Activated CD8-positive, alpha-beta memory T cell treated with anti-CD3 and anti-CD28 coated beads, Interleukin-2, amount 50 U/mL, for 1 hour (primary cell): ENCODE results near the gene NDUFV1.
"Not testable (repeated sequence)": the region's sequence is repeated elsewhere in the genome, so short reads cannot be mapped to it uniquely, and the experiment has no call there.

Source experiments
- DNase-seq: peaks from one replicate; pipeline ENCODE4 v3.0.0-alpha.2; 2020; ENCODE audit errors: extremely low read depth

The NDUFV1 gene

DNA sequence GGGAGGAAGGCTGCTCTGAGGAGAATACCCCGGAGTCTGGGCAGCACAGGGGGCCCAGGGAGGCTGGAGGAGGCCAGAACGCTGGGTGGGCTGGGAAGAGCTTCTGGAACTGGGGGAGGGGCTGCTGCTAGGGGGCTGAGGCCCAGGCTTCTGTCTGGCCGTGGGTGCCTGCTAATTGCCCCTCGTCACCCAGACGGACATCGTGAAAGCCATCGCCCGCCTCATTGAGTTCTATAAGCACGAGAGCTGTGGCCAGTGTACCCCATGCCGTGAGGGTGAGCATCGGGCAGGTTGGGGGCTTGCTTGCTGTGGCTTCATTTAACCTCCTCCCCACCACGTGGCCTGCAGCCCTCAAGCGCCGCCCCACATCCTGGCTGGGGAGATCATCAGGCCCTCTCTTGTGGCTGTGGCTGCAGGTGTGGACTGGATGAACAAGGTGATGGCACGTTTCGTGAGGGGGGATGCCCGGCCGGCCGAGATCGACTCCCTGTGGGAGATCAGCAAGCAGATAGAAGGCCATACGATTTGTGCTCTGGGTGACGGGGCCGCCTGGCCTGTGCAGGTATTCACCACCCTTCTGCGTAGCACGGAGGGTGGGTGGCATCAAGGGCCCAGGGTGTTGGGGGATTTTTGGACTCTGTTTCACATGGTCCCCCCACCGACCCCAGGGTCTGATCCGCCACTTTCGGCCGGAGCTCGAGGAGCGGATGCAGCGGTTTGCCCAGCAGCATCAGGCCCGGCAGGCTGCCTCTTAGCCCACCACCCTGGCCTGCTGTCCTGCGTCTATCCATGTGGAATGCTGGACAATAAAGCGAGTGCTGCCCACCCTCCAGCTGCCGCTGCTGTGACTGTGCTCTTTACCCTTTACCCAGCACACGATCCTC is 5.2 kb downstream of the NDUFV1 start:
- no peak for DNase-seq

DNA sequence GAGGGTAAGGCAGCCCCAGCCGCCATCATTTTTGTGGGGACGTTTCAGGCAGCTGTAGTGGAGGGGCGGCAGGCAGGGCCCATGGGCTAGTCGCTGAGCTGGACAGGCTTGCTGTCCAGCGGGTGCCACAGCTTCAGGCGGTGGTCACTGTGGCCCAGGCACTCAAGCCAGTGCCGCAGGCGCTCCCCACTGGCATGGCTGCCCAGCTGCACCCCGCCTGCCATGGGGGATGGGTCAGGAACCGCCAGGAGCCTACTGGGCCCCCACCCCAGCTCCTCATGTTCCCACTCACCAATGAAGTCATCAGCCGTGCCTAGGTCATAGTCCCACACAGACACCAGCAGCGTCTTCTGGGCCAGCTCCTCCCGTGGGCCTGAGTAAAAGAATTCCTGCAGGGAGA is 6.0 kb downstream of the NDUFV1 start:
- no peak for DNase-seq

DNA sequence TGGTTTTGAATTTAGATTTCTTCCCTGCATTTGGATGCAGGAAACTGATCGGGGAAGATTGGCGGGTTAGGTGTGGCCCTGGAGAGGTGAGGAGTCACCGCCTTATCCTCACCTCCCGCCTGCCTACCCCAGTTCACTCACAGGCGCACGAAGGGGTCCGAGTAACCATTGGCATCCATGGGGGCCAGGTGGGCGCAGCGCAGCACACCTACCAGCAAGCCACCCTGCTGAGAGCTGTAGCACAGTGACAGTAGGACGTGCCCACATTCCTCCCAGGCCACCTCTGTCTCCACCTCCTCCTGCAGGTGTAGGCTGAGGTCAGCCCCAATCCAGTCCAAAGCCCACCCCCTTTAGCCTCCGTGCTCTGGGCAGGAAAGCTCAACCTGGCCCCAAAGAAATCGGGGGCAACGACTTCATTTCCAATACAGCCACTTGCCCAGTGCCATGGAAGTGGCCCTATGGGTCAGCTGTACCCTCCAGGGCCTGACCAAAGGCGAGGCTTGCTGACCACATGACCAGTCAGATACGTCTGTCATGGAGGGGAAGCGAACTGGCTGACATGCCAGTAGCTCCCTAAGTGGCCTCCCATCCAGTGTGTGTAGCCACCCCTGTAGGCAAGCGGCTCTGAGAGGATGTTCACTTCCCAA is 6.7 kb downstream of the NDUFV1 start:
- no peak for DNase-seq

DNA sequence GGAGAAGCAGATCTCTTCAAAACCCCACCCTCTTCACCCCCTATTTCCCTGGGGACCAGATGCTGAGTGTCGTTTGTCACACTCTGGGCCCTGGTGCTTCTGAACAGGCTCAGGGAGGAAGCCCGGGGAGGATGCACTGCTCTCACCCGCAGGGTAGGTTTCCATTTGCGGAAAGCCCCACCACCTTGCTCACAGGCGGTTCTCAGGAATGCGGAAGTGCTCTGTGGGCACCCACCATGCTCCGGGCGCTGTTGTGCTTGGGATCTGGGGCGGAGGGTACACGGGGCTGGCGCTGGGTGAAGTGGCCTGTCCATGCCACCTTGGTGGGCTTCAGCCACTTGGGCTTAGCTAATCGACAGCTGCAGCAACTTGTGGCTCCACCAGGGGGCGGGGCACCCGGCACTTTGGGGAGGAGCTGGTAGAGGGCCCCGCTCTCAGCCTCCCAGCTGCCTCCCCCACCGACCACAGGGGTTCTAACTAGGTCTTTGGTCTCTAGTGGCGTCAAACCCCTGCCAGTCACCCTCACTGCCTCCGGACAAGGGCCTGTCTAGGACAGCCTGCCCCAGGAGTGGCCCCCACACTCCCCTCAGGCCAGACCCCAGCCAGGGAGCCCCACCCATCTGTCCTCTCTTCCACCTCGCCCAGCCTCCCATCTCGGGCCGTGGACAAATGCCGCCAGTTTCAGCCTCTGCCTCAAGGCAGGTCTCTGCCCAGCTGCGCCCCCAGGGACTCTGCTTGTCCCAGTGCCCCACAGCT is 7.4 kb downstream of the NDUFV1 start:
- peak; percentile 52 for DNase-seq

DNA sequence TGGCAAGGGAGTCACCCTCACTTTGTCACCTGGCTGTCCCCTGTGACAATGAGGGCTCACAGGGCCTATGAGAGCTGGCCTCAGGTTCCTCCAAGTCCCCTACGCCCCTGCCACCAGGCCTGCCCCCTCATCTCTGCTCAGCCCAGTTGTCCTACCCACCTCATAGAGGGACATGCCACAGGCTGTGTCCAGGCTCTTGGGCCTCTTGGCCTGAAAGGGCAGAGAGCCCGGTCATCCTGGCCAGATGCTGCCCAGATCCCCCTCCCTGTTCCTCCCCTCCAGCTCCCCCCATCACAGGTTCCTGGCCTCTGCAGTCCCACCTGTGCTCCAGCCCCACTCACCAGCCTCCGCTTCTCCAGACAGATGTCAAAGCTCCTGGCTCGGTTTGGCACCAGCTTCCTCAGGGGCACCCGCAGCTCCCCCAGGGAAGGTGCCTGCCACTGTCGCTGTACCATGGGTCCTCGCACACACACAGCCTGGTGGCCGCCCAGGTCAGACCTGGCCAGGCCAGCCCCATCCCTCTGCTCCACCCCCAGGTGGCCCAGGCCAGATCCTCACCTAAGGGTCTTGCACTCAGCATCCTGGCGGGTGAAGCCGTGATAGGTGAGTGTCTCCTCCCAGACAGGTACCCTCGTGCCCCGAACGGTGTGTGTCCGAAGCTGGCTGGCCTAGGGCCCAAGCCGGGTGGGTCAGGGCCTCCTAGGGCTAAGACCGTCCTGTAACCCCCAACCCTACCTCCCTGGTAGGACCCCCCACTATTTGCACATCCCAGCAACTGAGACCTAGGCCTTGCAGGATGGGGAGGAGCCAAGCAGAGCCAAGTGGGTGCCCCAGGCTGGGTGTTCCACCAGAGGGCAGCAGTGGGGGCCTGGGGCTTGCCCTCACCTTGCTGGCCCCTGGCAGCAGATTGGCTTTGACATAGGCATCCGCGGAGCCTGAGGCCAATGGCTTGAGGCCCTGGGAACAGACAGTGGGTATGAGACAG is 8.3 kb downstream of the NDUFV1 start:
- DNase-seq = no peak

DNA sequence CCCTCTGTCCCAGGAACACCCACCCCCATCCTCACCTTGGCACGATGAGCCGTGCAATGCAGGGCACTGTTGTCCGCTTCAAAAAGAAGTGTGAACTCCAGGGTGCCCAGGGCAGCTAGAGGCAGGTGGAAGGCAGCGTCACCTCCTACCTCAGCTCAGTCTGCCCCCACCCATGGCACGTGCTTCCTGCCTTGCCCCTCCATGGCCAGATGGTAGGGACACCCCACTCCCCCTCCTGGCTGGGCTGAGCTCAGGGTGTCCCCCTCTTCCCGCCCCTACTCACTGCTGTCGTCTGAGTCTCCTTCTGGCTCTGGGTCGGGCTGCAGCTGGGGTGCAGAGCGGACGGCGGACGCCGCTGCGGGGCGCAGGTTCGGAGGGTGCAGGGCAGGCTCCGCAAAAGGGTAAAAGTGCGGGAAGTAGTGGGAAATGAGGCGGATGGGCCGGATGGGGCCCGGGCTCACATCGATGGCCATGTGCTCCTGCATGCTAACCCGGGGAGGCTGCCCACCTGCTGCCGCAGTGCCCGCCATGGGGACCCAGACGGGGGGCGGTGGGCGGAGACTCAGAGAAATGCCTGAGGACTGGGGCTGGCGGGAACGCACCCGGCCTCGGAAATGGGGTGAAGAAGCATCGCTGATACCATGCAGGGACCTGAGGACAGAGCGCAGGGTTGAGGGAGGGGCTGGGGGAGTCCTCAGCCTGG is 9.1 kb downstream of the NDUFV1 start:
- no peak for DNase-seq

DNA sequence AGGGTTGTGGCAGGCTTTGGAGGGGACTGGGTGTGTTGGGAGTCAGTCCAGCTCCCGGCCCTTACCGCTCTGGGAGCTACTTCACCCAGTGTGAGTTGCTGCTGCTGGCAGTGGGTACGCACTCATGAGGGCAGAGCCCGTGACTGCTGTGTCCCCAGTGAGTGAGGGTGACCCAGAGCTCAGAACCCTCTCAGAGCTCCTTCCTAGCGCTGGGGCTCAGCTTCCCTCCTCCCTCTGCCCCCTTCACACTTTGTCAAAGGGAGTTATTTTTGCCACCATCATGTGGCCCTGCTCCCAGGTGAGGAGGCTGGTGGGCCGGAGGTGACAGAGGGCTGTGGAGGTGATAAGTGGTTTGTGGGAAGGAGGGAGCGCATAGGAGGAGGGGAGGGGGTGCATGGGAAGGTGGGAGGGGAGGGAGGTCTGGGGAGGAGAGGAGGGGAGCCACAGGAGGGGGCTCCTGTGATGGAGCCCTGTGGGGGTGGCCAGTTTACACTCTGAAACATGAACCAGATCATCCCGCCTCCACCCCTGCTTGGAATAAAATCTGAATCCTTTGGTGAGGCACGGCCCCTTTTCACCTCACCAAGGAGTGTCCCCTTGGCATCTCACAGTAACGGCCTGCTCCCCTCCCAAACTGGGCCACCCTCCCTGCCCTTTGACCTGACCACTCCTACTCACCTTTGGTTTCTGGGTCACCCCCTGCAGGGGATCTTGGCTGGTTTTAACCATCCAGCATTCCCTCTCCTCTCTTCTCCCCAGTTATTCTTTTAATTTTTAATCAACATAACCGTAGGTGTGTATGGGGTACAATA is 9.9 kb downstream of the NDUFV1 start:
- no peak for DNase-seq

DNA sequence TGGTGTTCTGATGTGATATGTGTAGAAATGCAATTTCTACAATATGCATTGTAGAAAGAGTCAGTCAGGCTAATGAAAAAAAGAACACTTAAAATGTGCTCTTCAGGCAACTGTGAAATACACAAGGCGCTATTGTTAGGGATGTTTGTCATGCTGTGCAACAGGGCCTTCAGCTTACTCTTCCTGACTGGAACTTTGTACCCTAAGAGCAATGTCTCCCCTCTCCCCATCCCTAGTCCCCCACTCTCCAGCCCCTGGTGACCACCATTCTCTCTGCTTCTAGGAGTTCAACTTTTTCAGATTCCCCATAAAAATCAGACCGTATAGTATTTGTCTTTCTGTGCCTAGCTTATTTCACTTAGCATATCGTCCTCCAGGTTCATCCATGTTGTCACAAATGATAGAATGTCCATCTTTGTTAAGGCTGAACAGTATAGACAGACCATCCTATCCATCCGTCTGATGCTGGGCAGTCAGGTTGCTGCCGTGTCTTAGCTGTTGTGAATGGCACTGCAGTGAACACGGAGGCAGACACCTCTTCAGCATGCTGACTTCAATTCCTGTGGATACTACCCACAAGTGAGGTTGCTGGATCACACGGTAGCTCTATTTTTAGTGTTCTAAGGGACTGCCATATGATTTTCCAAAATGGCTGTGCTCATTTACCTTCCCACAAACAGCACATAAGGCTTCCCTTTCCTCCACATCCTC is 10.7 kb downstream of the NDUFV1 start:
- no peak for DNase-seq

DNA sequence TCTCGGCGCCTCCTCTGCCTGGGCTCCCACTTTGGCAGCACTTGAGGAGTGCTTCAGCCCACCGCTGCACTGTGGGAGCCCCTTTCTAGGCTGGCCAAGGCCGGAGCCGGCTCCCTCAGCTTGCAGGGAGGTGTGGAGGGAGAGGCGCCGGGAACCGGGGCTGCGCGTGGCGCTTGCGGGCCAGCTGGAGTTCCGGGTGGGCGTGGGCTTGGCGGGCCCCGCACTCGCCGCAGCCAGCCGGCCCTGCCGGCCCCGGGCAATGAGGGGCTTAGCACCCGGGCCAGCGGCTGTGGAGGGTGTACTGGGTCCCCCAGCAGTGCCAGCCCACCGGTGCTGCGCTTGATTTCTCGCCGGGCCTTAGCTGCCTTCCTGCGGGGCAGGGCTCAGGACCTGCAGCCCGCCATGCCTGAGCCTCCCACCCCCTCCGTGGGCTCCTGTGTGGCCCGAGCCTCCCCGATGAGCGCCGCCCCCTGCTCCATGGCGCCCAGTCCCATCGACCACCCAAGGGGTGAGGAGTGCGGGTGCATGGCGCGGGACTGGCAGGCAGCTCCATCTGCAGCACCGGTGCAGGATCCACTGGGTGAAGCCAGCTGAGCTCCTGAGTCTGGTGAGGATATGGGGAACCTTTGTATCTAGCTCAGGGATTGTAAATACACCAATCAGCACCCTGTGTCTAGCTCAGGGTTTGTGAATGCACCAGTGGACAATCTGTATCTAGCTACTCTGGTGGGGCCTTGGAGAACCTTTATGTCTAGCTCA is 12.3 kb downstream of the NDUFV1 start:
- DNase-seq = not testable (repeated sequence)

DNA sequence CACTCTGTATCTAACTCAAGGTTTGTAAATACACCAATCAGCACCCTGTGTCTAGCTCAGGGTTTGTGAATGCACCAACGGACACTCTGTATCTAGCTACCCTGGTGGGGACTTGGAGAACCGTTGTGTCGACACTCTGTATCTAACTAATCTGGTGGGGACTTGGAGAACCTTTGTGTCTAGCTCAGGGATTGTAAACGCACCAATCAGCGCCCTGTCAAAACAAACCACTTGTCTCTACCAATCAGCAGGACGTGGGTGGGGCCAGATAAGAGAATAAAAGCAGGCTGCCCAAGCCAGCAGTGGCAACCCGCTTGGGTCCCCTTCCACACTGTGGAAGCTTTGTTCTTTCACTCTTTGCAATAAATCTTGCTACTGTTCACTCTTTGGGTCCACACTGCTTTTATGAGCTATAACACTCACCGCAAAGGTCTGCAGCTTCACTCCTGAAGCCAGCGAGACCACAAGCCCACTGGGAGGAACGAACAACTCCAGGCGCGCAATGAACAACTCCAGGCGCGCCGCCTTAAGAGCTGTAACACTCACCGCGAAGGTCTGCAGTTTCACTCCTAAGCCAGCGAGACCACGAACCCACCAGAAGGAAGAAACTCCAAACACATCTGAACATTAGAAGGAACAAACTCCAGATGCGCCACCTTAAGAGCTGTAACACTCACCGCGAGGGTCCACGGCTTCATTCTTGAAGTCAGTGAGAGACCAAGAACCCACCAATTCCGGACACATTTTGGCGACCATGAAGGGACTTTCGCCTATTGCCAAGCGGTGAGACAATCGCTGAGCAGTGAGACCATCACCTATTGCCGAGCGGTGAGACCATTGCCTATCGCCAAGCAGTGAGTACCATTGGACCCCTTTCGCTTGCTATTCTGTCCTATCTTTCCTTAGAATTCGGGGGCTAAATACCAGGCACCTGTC is 13.2 kb downstream of the NDUFV1 start:
- not testable (repeated sequence) for DNase-seq

DNA sequence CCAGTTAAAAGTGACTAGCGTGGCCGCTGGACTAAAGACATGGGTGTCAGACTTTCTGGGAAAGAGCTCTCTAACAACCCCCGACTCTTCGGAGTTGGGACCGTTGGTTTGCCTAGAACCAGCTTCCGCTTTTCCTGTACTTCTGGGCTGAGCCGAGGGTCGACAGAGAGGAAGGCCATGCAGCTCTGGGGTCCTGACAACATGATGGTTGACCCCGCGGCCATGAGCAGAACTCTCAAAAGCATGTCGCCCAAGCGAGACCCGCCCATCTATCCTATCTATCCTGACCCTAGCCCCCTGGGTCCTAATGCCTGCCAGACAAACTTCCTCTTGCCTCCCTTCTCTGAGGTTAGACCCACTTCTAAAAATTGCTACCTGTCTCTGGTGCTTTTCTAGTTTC is 13.9 kb downstream of the NDUFV1 start:
- not testable (repeated sequence) for DNase-seq

DNA sequence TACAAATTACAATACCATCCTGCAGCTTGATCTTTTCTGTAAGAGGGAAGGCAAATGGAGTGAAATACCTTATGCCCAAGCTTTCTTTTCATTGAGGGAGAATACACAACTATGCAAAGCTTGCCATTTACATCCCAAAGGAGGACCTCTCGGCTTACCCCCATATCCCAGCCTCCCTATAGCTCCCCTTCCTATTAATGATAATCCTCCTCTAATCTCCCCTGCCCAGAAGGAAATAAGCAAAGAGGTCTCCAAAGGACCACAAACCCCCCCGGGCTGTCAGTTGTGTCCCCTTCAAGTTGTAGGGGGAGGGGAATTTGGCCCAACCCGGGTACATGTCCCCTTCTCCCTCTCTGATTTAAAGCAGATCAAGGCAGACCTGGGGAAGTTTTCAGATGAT is 15.2 kb downstream of the NDUFV1 start:
- not testable (repeated sequence) for DNase-seq

DNA sequence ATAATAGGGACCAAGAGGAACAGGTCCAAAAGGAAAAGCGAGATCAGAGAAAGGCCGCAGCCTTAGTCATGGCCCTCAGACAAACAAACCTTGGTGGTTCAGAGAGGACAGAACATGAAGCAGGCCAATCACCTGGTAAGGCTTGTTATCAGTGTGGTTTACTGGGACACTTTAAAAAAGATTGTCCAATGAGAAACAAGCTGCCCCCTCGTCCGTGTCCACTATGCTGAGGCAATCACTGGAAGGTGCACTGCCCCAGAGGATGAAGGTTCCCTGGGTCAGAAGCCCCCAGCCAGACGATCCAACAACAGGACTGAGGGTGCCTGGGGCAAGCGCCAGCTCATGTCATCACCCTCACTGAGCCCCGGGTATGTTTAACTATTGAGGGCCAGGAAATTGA is 16.2 kb downstream of the NDUFV1 start:
- DNase-seq = not testable (repeated sequence)

DNA sequence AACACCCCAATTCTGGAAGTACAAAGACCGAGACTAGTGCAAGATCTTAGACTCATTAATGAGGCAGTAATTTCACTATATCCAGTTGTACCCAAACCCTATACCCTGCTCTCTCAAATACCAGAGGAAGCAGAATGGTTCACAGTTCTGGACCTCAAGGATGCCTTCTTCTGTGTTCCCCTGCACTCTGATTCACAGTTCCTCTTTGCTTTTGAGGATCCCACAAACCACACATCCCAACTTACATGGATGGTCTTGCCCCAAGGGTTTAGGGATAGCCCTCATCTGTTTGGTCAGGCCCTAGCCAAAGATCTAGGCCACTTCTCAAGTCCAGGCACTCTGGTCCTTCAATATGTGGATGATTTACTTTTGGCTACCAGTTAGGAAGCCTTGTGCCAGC is 17.1 kb downstream of the NDUFV1 start:
- not testable (repeated sequence) for DNase-seq

DNA sequence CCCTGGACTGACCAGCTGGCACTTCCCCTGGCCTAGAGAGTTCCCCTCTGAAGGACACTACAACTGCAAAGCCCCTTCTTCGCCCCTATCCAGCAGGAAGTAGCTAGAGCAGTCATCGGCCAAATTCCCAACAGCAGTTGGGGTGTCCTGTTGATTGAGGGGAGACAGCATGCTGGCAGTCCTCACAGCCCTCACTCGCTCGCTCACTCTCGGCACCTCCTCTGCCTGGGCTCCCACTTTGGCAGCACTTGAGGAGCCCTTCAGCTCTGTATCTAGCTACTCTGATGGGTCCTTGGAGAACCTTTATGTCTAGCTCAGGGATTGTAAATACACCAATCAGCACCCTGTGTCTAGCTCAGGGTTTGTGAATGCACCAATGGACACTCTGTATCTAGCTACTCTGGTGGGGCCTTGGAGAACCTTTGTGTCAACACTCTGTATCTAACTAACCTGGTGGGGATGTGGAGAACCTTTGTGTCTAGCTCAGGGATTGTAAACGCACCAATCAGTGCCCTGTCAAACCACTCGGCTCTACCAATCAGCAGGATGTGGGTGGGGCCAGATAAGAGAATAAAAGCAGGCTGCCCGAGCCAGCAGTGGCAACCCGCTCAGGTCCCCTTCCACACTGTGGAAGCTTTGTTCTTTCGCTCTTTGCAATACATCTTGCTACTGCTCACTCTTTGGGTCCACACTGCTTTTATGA is 19.5 kb downstream of the NDUFV1 start:
- DNase-seq = not testable (repeated sequence)

DNA sequence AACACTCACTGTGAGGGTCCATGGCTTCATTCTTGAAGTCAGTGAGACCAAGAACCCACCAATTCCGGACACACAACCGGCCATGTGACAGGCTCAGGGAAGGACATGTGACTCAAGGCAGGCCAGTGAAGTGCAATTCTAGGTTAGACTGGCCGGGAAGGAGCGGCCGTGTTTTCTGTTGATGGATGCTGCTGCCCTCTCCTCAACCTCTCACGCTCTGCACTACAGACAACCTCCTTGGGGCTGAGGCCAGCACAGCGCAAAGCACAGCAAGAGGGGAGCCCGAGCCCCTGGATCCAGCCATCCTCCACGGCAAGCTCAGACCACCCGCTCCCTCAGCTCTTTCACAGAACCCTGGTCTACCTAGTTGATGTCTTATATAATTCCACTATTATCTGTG is 20.2 kb downstream of the NDUFV1 start:
- no peak for DNase-seq

DNA sequence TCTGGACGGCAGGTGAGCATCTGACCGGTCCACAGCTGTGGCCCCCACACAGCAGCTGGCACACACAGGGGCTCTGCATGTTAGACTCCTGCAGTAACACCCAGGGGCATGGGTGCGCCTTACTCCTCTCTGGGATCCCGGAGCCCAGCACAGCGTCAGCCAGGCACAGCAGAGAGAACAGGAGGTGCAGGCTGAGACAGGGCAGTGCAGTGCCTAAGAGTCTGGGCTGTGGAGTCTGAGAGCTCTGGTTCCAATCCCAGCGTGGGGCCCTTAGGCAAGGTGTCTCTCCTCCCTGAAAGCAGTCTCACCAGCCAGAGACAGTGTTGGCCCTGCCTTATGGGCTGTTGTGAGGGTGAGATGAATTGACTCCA is 20.7 kb downstream of the NDUFV1 start:
- DNase-seq = no peak
